ENCODE data around the gene SH3RF3. TPM values are rescaled to one million over a fixed set of nuclear protein-coding genes. Genes with fewer than 3 reads are reported as not detected.

The SH3RF3 gene
- total RNA-seq, 2 donors from 2014 or later = 37.4 to 61.7 TPM

GRCh38 chr2:109440499-109441156, 311.6 kb downstream of the SH3RF3 start:
- Histone ChIP-seq H3K27me3 (replicated peaks; ENCODE audit: insufficient read depth) (no peaks in the 10 kb centered on the region), H3K9me3 (peaks cover 7% of the 10 kb centered on the region), H3K27ac (peak overlapping the region; percentile 93 to 95), H3K4me3 (no peak overlapping the region), H3K36me3 (peaks cover 4% of the 10 kb centered on the region), H3K4me1 (ENCODE audit: control insufficient read depth in 1 of 2, low read depth in 2 of 2) (peaks cover 40 to 50% of the 10 kb centered on the region in 2 donors)
- no peak for TF ChIP-seq CTCF (IDR thresholded peaks at IDR 0.05)
- no peak for DNase-seq (ENCODE audit: low spot score)
- peak; percentile 47 for ATAC-seq (ENCODE audit: insufficient number of reproducible peaks, low FRiP score, low read depth)

- H3K9me3 ChIP-seq = peaks cover 7% of the 10 kb centered on the region
- no peak overlapping the region for H3K27ac ChIP-seq
- DNase-seq (ENCODE audit: low spot score) = no peak
- no peak for TF ChIP-seq CTCF (IDR thresholded peaks at IDR 0.05)
- H3K27me3 ChIP-seq (replicated peaks; ENCODE audit: insufficient read depth) = no peaks in the 10 kb centered on the region
- peaks cover 33 to 50% of the 10 kb centered on the region in 2 donors for H3K4me1 ChIP-seq (ENCODE audit: control insufficient read depth in 1 of 2, low read depth in 2 of 2)
- H3K4me3 ChIP-seq = no peak overlapping the region
- no peak for ATAC-seq (ENCODE audit: insufficient number of reproducible peaks, low FRiP score, low read depth)
- H3K36me3 ChIP-seq = peaks cover 4% of the 10 kb centered on the region
These were observed 313.8 kb downstream of the SH3RF3 start for GRCh38 chr2:109442715-109443319.

- no peaks in the 10 kb centered on the region for H3K27me3 ChIP-seq (replicated peaks; ENCODE audit: insufficient read depth)
- peaks cover 4% of the 10 kb centered on the region for H3K36me3 ChIP-seq
- ATAC-seq (ENCODE audit: insufficient number of reproducible peaks, low FRiP score, low read depth) (no peak), DNase-seq (ENCODE audit: low spot score) (no peak)
- H3K9me3 ChIP-seq = peaks cover 7% of the 10 kb centered on the region
- TF ChIP-seq CTCF (IDR thresholded peaks at IDR 0.05) = no peak
- H3K4me3 ChIP-seq = no peak overlapping the region
- H3K4me1 ChIP-seq (ENCODE audit: control insufficient read depth in 1 of 2, low read depth in 2 of 2) = peaks cover 26 to 51% of the 10 kb centered on the region in 2 donors
- H3K27ac ChIP-seq = peak overlapping the region in 1 of 2 donors; percentile 37
These were observed 315.9 kb downstream of the SH3RF3 start for GRCh38 chr2:109444916-109445315.

- H3K27me3 ChIP-seq (replicated peaks; ENCODE audit: insufficient read depth) = no peaks in the 10 kb centered on the region
- TF ChIP-seq CTCF (IDR thresholded peaks at IDR 0.05) = no peak
- peaks cover 30 to 59% of the 10 kb centered on the region in 2 donors for H3K4me1 ChIP-seq (ENCODE audit: control insufficient read depth in 1 of 2, low read depth in 2 of 2)
- peak; percentile 6 for ATAC-seq (ENCODE audit: insufficient number of reproducible peaks, low FRiP score, low read depth)
- DNase-seq (ENCODE audit: low spot score) = no peak
- H3K9me3 ChIP-seq = peaks cover 7% of the 10 kb centered on the region
- H3K4me3 ChIP-seq = no peak overlapping the region
- H3K27ac ChIP-seq = peak overlapping the region; percentile 84 to 89
- H3K36me3 ChIP-seq = peaks cover 4% of the 10 kb centered on the region
These were observed 317.5 kb downstream of the SH3RF3 start for GRCh38 chr2:109446278-109447131.

GRCh38 chr2:109447251-109447661, 318.3 kb downstream of the SH3RF3 start:
- ATAC-seq (ENCODE audit: insufficient number of reproducible peaks, low FRiP score, low read depth) = peak; percentile 32
- TF ChIP-seq CTCF (IDR thresholded peaks at IDR 0.05) = no peak
- H3K4me1 ChIP-seq (ENCODE audit: control insufficient read depth in 1 of 2, low read depth in 2 of 2) = peaks cover 32 to 66% of the 10 kb centered on the region in 2 donors
- peak overlapping the region; percentile 84 to 89 for H3K27ac ChIP-seq
- DNase-seq (ENCODE audit: low spot score) = no peak
- peaks cover 7% of the 10 kb centered on the region for H3K9me3 ChIP-seq
- no peaks in the 10 kb centered on the region for H3K27me3 ChIP-seq (replicated peaks; ENCODE audit: insufficient read depth)
- no peak overlapping the region for H3K4me3 ChIP-seq
- peaks cover 7% of the 10 kb centered on the region for H3K36me3 ChIP-seq

All from thoracic aorta (tissue), 2 donors.